Stomach (tissue), 4 donors: ENCODE measurements around the gene DAB1.

Source experiments
- POLR2A ChIP-seq, 4 donors: fragments of 450-650 bp; IDR thresholded peaks; one replicate each; pipeline ENCODE4 v1.6.1; 2016; ENCODE audit warnings: antibody characterized with exemption in 4 of 4, control low read depth in 2 of 4, mild to moderate bottlenecking in 1 of 4, moderate library complexity in 1 of 4
- TF ChIP-seq, protein P1 (sequence below), 7 experiments: fragments of 450-650 bp in 4 of 7; fragments of 200-600 bp in 3 of 7; sonication (generic) in 3 of 7; IDR thresholded peaks; one replicate each; pipeline ENCODE4 v1.5.1; 2016 to 2019; ENCODE audit warnings: antibody characterized with exemption in 7 of 7, control low read depth in 2 of 7, mild to moderate bottlenecking in 1 of 7

DNA sequence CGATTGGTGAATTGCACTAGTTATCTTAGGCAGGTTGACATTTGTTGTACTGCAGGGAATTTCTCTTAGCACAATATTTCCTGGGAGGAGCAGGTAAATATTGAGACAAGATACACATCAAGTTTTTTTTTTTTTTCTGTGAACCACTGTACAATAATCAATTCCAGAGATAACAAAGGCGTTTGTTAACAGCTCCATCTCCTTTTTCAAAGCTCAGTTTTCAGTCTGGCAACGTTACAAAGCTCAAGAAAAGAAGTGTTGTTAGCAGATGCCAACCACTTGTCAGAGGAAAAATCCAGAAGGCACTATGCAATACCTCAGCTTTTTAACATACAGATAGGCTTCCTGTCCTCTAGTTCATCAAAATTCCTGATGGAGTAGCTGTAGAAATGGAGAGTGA is 40.9 kb upstream of the DAB1 start:
- TF ChIP-seq, protein P1, sequence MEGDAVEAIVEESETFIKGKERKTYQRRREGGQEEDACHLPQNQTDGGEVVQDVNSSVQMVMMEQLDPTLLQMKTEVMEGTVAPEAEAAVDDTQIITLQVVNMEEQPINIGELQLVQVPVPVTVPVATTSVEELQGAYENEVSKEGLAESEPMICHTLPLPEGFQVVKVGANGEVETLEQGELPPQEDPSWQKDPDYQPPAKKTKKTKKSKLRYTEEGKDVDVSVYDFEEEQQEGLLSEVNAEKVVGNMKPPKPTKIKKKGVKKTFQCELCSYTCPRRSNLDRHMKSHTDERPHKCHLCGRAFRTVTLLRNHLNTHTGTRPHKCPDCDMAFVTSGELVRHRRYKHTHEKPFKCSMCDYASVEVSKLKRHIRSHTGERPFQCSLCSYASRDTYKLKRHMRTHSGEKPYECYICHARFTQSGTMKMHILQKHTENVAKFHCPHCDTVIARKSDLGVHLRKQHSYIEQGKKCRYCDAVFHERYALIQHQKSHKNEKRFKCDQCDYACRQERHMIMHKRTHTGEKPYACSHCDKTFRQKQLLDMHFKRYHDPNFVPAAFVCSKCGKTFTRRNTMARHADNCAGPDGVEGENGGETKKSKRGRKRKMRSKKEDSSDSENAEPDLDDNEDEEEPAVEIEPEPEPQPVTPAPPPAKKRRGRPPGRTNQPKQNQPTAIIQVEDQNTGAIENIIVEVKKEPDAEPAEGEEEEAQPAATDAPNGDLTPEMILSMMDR (IDR thresholded peaks at IDR 0.05): no peak
- no peak for TF ChIP-seq POLR2A (IDR thresholded peaks at IDR 0.05)
